ENCODE results near the gene SLC38A11.
"Not testable (repeated sequence)": the region's sequence is repeated elsewhere in the genome, so short reads cannot be mapped to it uniquely, and the experiment has no call there.

SLC38A11 gene

GRCh38 chr2:164994664-164995299, 39.5 kb upstream of the SLC38A11 start:
- H3K23ac ChIP-seq (ENCODE audit: low read length in 2 of 2), result not testable (repeated sequence)

GRCh38 chr2:164993287-164994016, 38.1 kb upstream of the SLC38A11 start:
- peak overlapping the region; percentile 53 for H3K9ac ChIP-seq (ENCODE audit: low read length)
- H2BK15ac ChIP-seq (ENCODE audit: low read depth, poor library complexity, severe bottlenecking), result no peak overlapping the region
- H3K18ac ChIP-seq (ENCODE audit: low read depth in 1 of 2, low read length in 2 of 2), result peak overlapping the region in 1 of 2 experiments; percentile 33
- H3K27ac ChIP-seq (ENCODE audit: low read length, poor library complexity, severe bottlenecking), result no peak overlapping the region
- no peak overlapping the region for H3K4me2 ChIP-seq (ENCODE audit: low read length, poor library complexity, severe bottlenecking)
- 85% methylated on average over 16 of the region's 19 CpGs for WGBS
- peak overlapping the region in 1 of 2 experiments; percentile 39 for H2BK12ac ChIP-seq (ENCODE audit: low read length in 2 of 2)
- H3K4ac ChIP-seq (ENCODE audit: low read depth in 1 of 2, low read length in 2 of 2), result no peak overlapping the region
- no peak overlapping the region for H2BK120ac ChIP-seq (ENCODE audit: low read depth, low read length)
- H4K91ac ChIP-seq (ENCODE audit: low read length), result no peak overlapping the region
- no peaks in the 10 kb centered on the region for H3K36me3 ChIP-seq (ENCODE audit: control insufficient read depth in 1 of 2, insufficient read depth in 2 of 2, low read depth in 1 of 2, low read length in 2 of 2)
- no peak for DNase-seq
- H3K23ac ChIP-seq (ENCODE audit: low read length in 2 of 2), result no peak overlapping the region
- peak overlapping the region; percentile 23 for H4K8ac ChIP-seq (ENCODE audit: low read length)
- H3K4me3 ChIP-seq (ENCODE audit: insufficient read depth in 1 of 2, low read depth in 1 of 2, low read length in 2 of 2), result no peak overlapping the region
- H2BK5ac ChIP-seq (ENCODE audit: low read depth, low read length, poor library complexity, severe bottlenecking), result no peak overlapping the region
- H3K27me3 ChIP-seq (ENCODE audit: control insufficient read depth in 1 of 2, insufficient read depth in 1 of 2, low read length in 2 of 2), result no peaks in the 10 kb centered on the region
- no peaks in the 10 kb centered on the region for H3K9me3 ChIP-seq (ENCODE audit: control insufficient read depth, low read length)
- no peak overlapping the region for H3K14ac ChIP-seq (ENCODE audit: low read length in 2 of 2)
- peak overlapping the region; percentile 8 for H2AK5ac ChIP-seq (ENCODE audit: low read length, severe bottlenecking)
- H3K79me1 ChIP-seq (replicated peaks; ENCODE audit: low read length, poor library complexity, severe bottlenecking), result no peaks in the 10 kb centered on the region
- H2AFZ ChIP-seq (ENCODE audit: low read depth, low read length), result no peak overlapping the region
- peaks cover 1% of the 10 kb centered on the region for H3K4me1 ChIP-seq (ENCODE audit: control insufficient read depth, insufficient read depth, low read depth, low read length)

More at GRCh38 chr2:164994664-164995299, 39.5 kb upstream of the SLC38A11 start:
- not testable (repeated sequence) for H2BK120ac ChIP-seq (ENCODE audit: low read depth, low read length); H2BK5ac ChIP-seq (ENCODE audit: low read depth, low read length, poor library complexity, severe bottlenecking); H3K9me3 ChIP-seq (ENCODE audit: control insufficient read depth, low read length); H3K14ac ChIP-seq (ENCODE audit: low read length in 2 of 2); H2BK15ac ChIP-seq (ENCODE audit: low read depth, poor library complexity, severe bottlenecking); H3K4me2 ChIP-seq (ENCODE audit: low read length, poor library complexity, severe bottlenecking); H3K27ac ChIP-seq (ENCODE audit: low read length, poor library complexity, severe bottlenecking); H3K79me1 ChIP-seq (replicated peaks; ENCODE audit: low read length, poor library complexity, severe bottlenecking); H3K36me3 ChIP-seq (ENCODE audit: control insufficient read depth in 1 of 2, insufficient read depth in 2 of 2, low read depth in 1 of 2, low read length in 2 of 2); H4K91ac ChIP-seq (ENCODE audit: low read length); H3K9ac ChIP-seq (ENCODE audit: low read length); H3K4me1 ChIP-seq (ENCODE audit: control insufficient read depth, insufficient read depth, low read depth, low read length); H3K27me3 ChIP-seq (ENCODE audit: control insufficient read depth in 1 of 2, insufficient read depth in 1 of 2, low read length in 2 of 2); H3K4ac ChIP-seq (ENCODE audit: low read depth in 1 of 2, low read length in 2 of 2); DNase-seq; H2AK5ac ChIP-seq (ENCODE audit: low read length, severe bottlenecking); H3K4me3 ChIP-seq (ENCODE audit: insufficient read depth in 1 of 2, low read depth in 1 of 2, low read length in 2 of 2); H4K8ac ChIP-seq (ENCODE audit: low read length); H2BK12ac ChIP-seq (ENCODE audit: low read length in 2 of 2); H2AFZ ChIP-seq (ENCODE audit: low read depth, low read length)
- 98% methylated on average over 35 of the region's 43 CpGs for WGBS
- H3K18ac ChIP-seq (ENCODE audit: low read depth in 1 of 2, low read length in 2 of 2), result peak overlapping the region in 1 of 2 experiments; percentile 24

- no peaks in the 10 kb centered on the region for H3K27me3 ChIP-seq (ENCODE audit: control insufficient read depth in 1 of 2, insufficient read depth in 1 of 2, low read length in 2 of 2)
- no peak overlapping the region for H3K27ac ChIP-seq (ENCODE audit: low read length, poor library complexity, severe bottlenecking)
- H3K4ac ChIP-seq (ENCODE audit: low read depth in 1 of 2, low read length in 2 of 2), result no peak overlapping the region
- no peaks in the 10 kb centered on the region for H3K79me1 ChIP-seq (replicated peaks; ENCODE audit: low read length, poor library complexity, severe bottlenecking)
- no peak overlapping the region for H4K91ac ChIP-seq (ENCODE audit: low read length)
- no peak overlapping the region for H2BK5ac ChIP-seq (ENCODE audit: low read depth, low read length, poor library complexity, severe bottlenecking)
- H2BK12ac ChIP-seq (ENCODE audit: low read length in 2 of 2), result no peak overlapping the region
- H4K8ac ChIP-seq (ENCODE audit: low read length), result no peak overlapping the region
- WGBS, result 0% methylated on average over 3 of the region's 5 CpGs
- no peak overlapping the region for H2BK15ac ChIP-seq (ENCODE audit: low read depth, poor library complexity, severe bottlenecking)
- H3K18ac ChIP-seq (ENCODE audit: low read depth in 1 of 2, low read length in 2 of 2), result no peak overlapping the region
- no peak overlapping the region for H2BK120ac ChIP-seq (ENCODE audit: low read depth, low read length)
- DNase-seq, result peak; percentile 80
- H2AK5ac ChIP-seq (ENCODE audit: low read length, severe bottlenecking), result no peak overlapping the region
- no peaks in the 10 kb centered on the region for H3K36me3 ChIP-seq (ENCODE audit: control insufficient read depth in 1 of 2, insufficient read depth in 2 of 2, low read depth in 1 of 2, low read length in 2 of 2)
- H3K4me2 ChIP-seq (ENCODE audit: low read length, poor library complexity, severe bottlenecking), result no peak overlapping the region
- no peak overlapping the region for H3K23ac ChIP-seq (ENCODE audit: low read length in 2 of 2)
- no peak overlapping the region for H3K4me3 ChIP-seq (ENCODE audit: insufficient read depth in 1 of 2, low read depth in 1 of 2, low read length in 2 of 2)
- H3K14ac ChIP-seq (ENCODE audit: low read length in 2 of 2), result no peak overlapping the region
- H2AFZ ChIP-seq (ENCODE audit: low read depth, low read length), result no peak overlapping the region
- H3K9ac ChIP-seq (ENCODE audit: low read length), result peak overlapping the region; percentile 83
- peaks cover 1% of the 10 kb centered on the region for H3K4me1 ChIP-seq (ENCODE audit: control insufficient read depth, insufficient read depth, low read depth, low read length)
- no peaks in the 10 kb centered on the region for H3K9me3 ChIP-seq (ENCODE audit: control insufficient read depth, low read length)
These were observed 37.5 kb upstream of the SLC38A11 start for GRCh38 chr2:164992818-164993217.

- not testable (repeated sequence) for H3K27me3 ChIP-seq (ENCODE audit: control insufficient read depth in 1 of 2, insufficient read depth in 1 of 2, low read length in 2 of 2); H3K4me3 ChIP-seq (ENCODE audit: insufficient read depth in 1 of 2, low read depth in 1 of 2, low read length in 2 of 2); H3K4me1 ChIP-seq (ENCODE audit: control insufficient read depth, insufficient read depth, low read depth, low read length); H3K23ac ChIP-seq (ENCODE audit: low read length in 2 of 2); H3K4me2 ChIP-seq (ENCODE audit: low read length, poor library complexity, severe bottlenecking); H3K14ac ChIP-seq (ENCODE audit: low read length in 2 of 2); H3K79me1 ChIP-seq (replicated peaks; ENCODE audit: low read length, poor library complexity, severe bottlenecking); H2AFZ ChIP-seq (ENCODE audit: low read depth, low read length); H3K4ac ChIP-seq (ENCODE audit: low read depth in 1 of 2, low read length in 2 of 2); DNase-seq; H3K36me3 ChIP-seq (ENCODE audit: control insufficient read depth in 1 of 2, insufficient read depth in 2 of 2, low read depth in 1 of 2, low read length in 2 of 2); H2AK5ac ChIP-seq (ENCODE audit: low read length, severe bottlenecking); H2BK5ac ChIP-seq (ENCODE audit: low read depth, low read length, poor library complexity, severe bottlenecking); H4K8ac ChIP-seq (ENCODE audit: low read length); H3K9me3 ChIP-seq (ENCODE audit: control insufficient read depth, low read length)
- Histone ChIP-seq H4K91ac (ENCODE audit: low read length) (peak overlapping the region; percentile 43), H2BK12ac (ENCODE audit: low read length in 2 of 2) (peak overlapping the region in 1 of 2 experiments; percentile 38), H3K9ac (ENCODE audit: low read length) (peak overlapping the region; percentile 83), H2BK15ac (ENCODE audit: low read depth, poor library complexity, severe bottlenecking) (peak overlapping the region; percentile 60), H3K18ac (ENCODE audit: low read depth in 1 of 2, low read length in 2 of 2) (peak overlapping the region; percentile 37 to 87), H3K27ac (ENCODE audit: low read length, poor library complexity, severe bottlenecking) (peak overlapping the region; percentile 90), H2BK120ac (ENCODE audit: low read depth, low read length) (peak overlapping the region; percentile 43)
These were observed 36.7 kb upstream of the SLC38A11 start for GRCh38 chr2:164992093-164992454.
